Nasal cavity respiratory epithelium epithelial cell of viscerocranial mucosa (primary cell): ENCODE results near the gene EFL1. TPM values are rescaled to one million over a fixed set of nuclear protein-coding genes. Genes with fewer than 3 reads are reported as not detected.

ENCODE experiments used
- total RNA-seq: library from RNA; depleted of rRNA; stranded (reverse); fragments of >200 nt; gene quantifications from 2 replicates; pipeline ENCODE4 v1.2.3, GENCODE V29; 2014

Gene EFL1
- total RNA-seq = 29.4 and 32.2 TPM in 2 replicates

DNA sequence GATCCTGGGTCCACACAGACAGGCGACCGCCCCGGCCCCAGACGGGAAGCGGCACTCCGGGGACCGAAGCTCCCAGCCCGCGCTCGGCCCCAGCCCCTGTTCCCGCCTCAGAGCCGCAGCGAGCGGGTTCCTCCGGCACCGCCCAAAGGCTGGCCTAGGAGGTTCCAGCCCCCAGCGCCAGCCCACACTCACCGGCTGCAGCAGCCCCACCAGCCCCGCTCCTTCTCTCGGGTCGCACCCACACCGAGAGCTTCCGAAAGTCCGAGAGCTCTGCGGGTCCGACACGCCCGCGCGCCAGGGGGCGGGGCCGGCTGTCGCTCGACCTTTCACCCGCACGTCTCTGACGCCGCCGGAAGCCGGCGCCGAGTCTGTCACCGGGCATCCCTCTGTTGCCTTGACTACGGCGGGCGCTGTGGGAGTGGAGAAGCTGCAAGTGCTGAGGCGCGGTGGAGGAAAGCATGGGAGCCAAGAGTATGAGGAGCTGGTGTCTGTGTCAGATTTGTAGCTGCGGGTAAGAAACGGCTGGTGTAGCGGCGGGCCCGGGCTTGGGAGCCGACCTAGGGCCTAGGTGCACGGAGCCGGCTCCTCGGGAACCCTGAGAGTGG lies at the start of gene EFL1, which contains the start of gene SAXO2:
Gene EFL1, minus strand, starts transcription at position 313 of the 605 bp plus-strand sequence. CDS start 956 bp downstream, outside the sequence.
Gene SAXO2, plus strand, starts transcription at position 397 of the 605 bp plus-strand sequence. Its CDS starts 62 bp downstream, at position 459.

Other genes with a start within 250 kb of the EFL1 start
- gene MEX3B, start 216.7 kb downstream of the EFL1 start, total RNA-seq = 0.34 and 2.3 TPM in 2 replicates
- 0.68 and 3.1 TPM in 2 replicates for gene SAXO2, start 84 bp upstream of the EFL1 start, total RNA-seq
- 0.21 and 1.4 TPM in 2 replicates for gene GOLGA6L10, start 86.7 kb upstream of the EFL1 start, total RNA-seq
- gene GOLGA6L9, start 167.1 kb upstream of the EFL1 start, total RNA-seq = 8.8 and 9.2 TPM in 2 replicates